ENCODE results near the gene UQCRC2.
A peak's percentile ranks its signal among the peaks of the same experiment; 100 is the strongest.
"Not testable (repeated sequence)": the region's sequence is repeated elsewhere in the genome, so short reads cannot be mapped to it uniquely, and the experiment has no call there.

The UQCRC2 gene

DNA sequence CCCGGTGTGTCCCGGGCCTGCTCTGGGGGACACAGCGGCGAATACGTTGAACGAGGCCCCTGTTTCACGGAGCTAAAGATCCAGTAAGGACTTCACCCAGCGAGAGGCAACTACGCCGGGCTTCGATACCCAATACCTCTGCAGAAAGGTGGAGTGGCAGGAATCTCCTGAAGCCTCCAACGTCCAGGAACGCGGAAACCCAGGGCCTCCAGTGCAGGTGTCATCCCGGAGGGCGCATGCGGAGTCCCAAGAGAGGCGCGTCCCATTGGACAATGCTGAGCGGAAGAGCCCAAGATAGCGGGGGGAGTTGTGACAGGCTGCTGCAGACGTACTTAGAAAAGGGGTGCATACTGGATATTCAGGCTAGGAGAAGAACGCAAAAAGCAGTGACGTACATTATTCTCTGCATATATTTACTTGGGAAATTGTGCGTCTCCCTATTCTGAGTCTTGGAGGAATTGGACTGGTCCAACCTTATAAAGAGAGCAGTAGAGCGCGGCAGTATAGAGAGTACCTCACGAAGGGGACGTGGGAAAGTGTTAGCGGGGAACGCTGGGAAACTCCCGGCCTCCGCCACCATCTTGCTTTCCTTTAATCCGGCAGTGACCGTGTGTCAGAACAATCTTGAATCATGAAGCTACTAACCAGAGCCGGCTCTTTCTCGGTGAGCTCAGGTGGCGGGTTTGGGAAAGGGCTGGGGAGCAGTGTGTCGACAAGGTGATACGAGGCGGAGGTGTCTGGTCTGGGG, at the start of gene UQCRC2:
TSS of gene UQCRC2 (plus strand) at position 569 of the 748 bp plus-strand sequence. CDS start at position 632, 63 bp downstream.
- DNase-seq: peak; percentile 91
- no peaks in the 10 kb centered on the region for H3K27me3 ChIP-seq (ENCODE audit: insufficient read depth, low read depth, severe bottlenecking)
- peaks cover 20% of the 10 kb centered on the region for H3K36me3 ChIP-seq
- no peaks in the 10 kb centered on the region for H3K9me3 ChIP-seq (ENCODE audit: severe bottlenecking)
- peak within 1 kb of the TSS; percentile 96 for H3K27ac ChIP-seq
- TF ChIP-seq CTCF (IDR thresholded peaks at IDR 0.05; ENCODE audit: low read depth, low read length): no peak
- peak within 1 kb of the TSS; percentile 99 for H3K4me3 ChIP-seq (ENCODE audit: low read depth, low read length)

DNA sequence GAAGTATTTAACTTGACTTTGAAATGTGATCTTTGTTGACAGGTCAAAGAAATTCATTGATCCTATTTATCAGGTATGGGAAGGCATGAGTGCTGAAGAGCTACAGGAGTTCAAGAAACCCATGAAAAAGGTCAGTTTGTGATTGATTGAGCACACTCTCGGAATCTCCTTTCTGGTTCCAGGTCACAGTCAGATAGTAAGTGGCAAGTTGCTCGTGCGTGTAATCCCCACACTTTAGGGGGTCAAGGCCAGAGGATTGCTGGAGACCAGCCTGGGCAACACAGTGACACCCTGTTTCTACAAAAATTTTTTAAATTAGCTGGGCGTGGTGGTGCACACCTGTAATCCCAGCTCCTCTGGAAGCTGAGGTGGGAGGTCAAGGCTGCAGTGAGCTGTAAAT, 20.5 kb upstream of the UQCRC2 start:
- H3K4me3 ChIP-seq (ENCODE audit: low read depth, low read length); H3K27ac ChIP-seq; H3K9me3 ChIP-seq (ENCODE audit: severe bottlenecking); H3K36me3 ChIP-seq; H3K27me3 ChIP-seq (ENCODE audit: insufficient read depth, low read depth, severe bottlenecking); DNase-seq: not testable (repeated sequence)

GRCh38 chr16:21933316-21933715, 19.8 kb upstream of the UQCRC2 start:
- H3K4me3 ChIP-seq (ENCODE audit: low read depth, low read length); H3K9me3 ChIP-seq (ENCODE audit: severe bottlenecking); H3K36me3 ChIP-seq; DNase-seq; H3K27ac ChIP-seq; H3K27me3 ChIP-seq (ENCODE audit: insufficient read depth, low read depth, severe bottlenecking): not testable (repeated sequence)

- not testable (repeated sequence) for H3K4me3 ChIP-seq (ENCODE audit: low read depth, low read length); H3K27ac ChIP-seq; H3K27me3 ChIP-seq (ENCODE audit: insufficient read depth, low read depth, severe bottlenecking); H3K36me3 ChIP-seq; DNase-seq; H3K9me3 ChIP-seq (ENCODE audit: severe bottlenecking)
Measured at GRCh38 chr16:21933790-21934189, 19.4 kb upstream of the UQCRC2 start.

DNA sequence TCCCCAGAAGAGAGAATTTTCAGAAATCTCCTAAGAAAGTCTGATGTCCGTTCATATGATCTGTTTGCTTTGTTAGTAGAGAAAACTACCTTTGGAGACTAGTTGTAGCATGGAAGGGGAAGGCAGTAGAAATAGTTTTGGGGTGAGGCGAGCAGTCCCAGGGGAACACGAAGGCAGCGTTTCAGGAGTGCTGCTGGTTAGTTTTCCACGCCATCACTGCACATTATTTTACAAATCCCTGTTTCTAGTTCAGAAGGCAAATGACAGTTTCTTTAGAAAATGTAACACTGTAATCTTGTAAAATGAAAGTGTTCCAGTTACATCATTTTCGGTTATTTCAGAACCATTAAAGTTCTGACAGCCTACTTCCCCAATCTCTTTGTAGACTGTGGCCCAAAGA, 16.9 kb upstream of the UQCRC2 start:
- not testable (repeated sequence) for H3K4me3 ChIP-seq (ENCODE audit: low read depth, low read length); H3K27me3 ChIP-seq (ENCODE audit: insufficient read depth, low read depth, severe bottlenecking); H3K36me3 ChIP-seq; H3K9me3 ChIP-seq (ENCODE audit: severe bottlenecking); H3K27ac ChIP-seq; DNase-seq

GRCh38 chr16:21937336-21937829, 15.8 kb upstream of the UQCRC2 start:
- Histone ChIP-seq H3K9me3 (ENCODE audit: severe bottlenecking) (no peaks in the 10 kb centered on the region), H3K27ac (no peak overlapping the region), H3K4me3 (ENCODE audit: low read depth, low read length) (no peak overlapping the region), H3K27me3 (ENCODE audit: insufficient read depth, low read depth, severe bottlenecking) (no peaks in the 10 kb centered on the region), H3K36me3 (no peaks in the 10 kb centered on the region)
- no peak for DNase-seq
- no peak for TF ChIP-seq CTCF (IDR thresholded peaks at IDR 0.05; ENCODE audit: low read depth, low read length)

DNA sequence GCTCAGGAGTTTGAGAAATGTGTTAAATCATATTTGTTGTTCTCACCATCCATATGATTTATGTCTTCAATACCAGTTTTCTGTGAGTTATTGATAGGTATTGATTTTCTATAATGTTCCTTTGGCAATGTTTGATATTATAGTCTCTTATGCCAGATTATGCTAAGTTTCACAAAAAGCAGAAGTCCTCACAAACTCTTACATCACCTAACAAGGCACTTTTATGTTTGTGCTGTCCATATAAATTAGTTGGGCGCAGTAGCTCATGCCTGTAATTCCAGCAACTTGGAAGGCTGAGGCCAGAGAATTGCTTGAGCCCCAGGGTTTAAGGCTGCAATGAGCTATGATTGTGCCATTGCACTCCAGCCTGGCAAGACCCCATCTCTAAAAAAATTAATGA, 12.6 kb upstream of the UQCRC2 start:
- Histone ChIP-seq H3K27ac (no peak overlapping the region), H3K27me3 (ENCODE audit: insufficient read depth, low read depth, severe bottlenecking) (no peaks in the 10 kb centered on the region), H3K4me3 (ENCODE audit: low read depth, low read length) (no peak overlapping the region), H3K36me3 (no peaks in the 10 kb centered on the region), H3K9me3 (ENCODE audit: severe bottlenecking) (no peaks in the 10 kb centered on the region)
- TF ChIP-seq CTCF (IDR thresholded peaks at IDR 0.05; ENCODE audit: low read depth, low read length): no peak
- no peak for DNase-seq

DNA sequence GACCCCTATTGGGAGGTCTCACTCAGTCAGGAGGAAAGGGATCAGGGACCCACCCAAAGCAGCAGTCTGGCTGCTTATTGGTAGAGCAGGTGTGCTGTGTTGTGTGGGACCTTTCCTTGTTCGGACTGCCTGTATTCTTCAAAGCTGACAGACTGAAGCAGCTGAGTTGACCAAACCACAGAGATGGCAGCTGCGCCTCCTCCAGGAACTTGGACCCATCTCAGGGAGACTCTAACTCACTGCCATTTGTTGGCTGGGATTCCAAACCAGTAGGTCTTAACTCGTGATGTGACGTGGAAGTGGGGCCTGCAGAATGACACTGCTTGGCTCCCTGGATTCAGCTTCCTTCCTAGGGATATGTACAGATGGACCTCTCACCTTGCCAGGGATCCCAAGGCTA, 9.6 kb upstream of the UQCRC2 start:
- no peaks in the 10 kb centered on the region for H3K9me3 ChIP-seq (ENCODE audit: severe bottlenecking)
- H3K27me3 ChIP-seq (ENCODE audit: insufficient read depth, low read depth, severe bottlenecking): no peaks in the 10 kb centered on the region
- H3K27ac ChIP-seq: no peak overlapping the region
- no peak overlapping the region for H3K4me3 ChIP-seq (ENCODE audit: low read depth, low read length)
- no peak for DNase-seq
- no peak for TF ChIP-seq CTCF (IDR thresholded peaks at IDR 0.05; ENCODE audit: low read depth, low read length)
- no peaks in the 10 kb centered on the region for H3K36me3 ChIP-seq

Measured in WERI-Rb-1 (cell line).